GM12874 (cell line): ENCODE data around the gene EHD4.

Experiments used
- CTCF ChIP-seq: IDR thresholded peaks from 2 replicates; pipeline ENCODE4 v1.5.1; 2011; ENCODE audit warnings: low read depth, mild to moderate bottlenecking, control low read depth, low read length, moderate library complexity; ENCODE audit not compliant: insufficient read depth

Gene EHD4

GRCh38 chr15:41978534-41978933, 6.2 kb upstream of the EHD4 start:
- no peak for TF ChIP-seq CTCF

- no peak for TF ChIP-seq CTCF
Observed at GRCh38 chr15:41977757-41978383, 5.5 kb upstream of the EHD4 start.

GRCh38 chr15:41975669-41976068, 3.3 kb upstream of the EHD4 start:
- TF ChIP-seq CTCF: no peak

GRCh38 chr15:41974041-41974440, 1.7 kb upstream of the EHD4 start:
- TF ChIP-seq CTCF: no peak

DNA sequence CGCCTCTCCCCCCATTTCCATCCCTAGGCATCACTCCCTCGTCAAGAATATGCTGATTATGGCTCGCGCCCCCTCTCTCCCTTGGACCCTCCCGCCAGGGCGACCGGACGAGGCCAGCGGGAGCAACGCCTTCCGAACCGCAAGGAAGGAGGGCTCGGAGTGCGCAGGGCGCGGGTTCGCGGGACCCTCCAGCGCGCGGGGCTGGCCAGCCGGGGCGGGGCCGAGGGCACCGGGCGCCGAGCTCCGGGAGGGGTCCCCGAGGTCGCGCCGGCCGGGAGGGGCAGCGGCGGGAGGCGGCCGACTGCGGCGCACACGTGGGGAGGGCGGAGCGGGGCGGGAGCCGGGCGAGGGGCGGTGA, 483 bp downstream of the EHD4 start:
- no peak for TF ChIP-seq CTCF

GRCh38 chr15:41971089-41971894, 1.1 kb downstream of the EHD4 start:
- no peak for TF ChIP-seq CTCF

- TF ChIP-seq CTCF: no peak
Observed at GRCh38 chr15:41970456-41970855, 1.9 kb downstream of the EHD4 start.
